HUES48 (cell line): ENCODE results near the gene SMNDC1.
A peak's percentile ranks its signal among the peaks of the same experiment; 100 is the strongest.
"Not testable (repeated sequence)": the region's sequence is repeated elsewhere in the genome, so short reads cannot be mapped to it uniquely, and the experiment has no call there.

Source experiments
- H3K27ac ChIP-seq: one replicate; pipeline ENCODE4 v1.7.0; 2013; ENCODE audit warnings: low read depth, low read length, inconsistent platforms
- H3K27me3 ChIP-seq: 2 replicates; pipeline ENCODE4 v1.6.1; 2013; ENCODE audit warnings: mild to moderate bottlenecking, low read length; ENCODE audit not compliant: control insufficient read depth, insufficient read depth
- H3K36me3 ChIP-seq: 2 replicates; pipeline ENCODE4 v1.6.1; 2013; ENCODE audit warnings: low read length; ENCODE audit not compliant: control insufficient read depth, insufficient read depth
- H3K4me1 ChIP-seq: 2 replicates; pipeline ENCODE4 v1.6.1; 2013; ENCODE audit warnings: mild to moderate bottlenecking, low read length; ENCODE audit not compliant: control insufficient read depth, insufficient read depth
- H3K4me3 ChIP-seq: 2 replicates; pipeline ENCODE4 v1.5.1; 2013; ENCODE audit warnings: mild to moderate bottlenecking, low read depth, low read length
- H3K9ac ChIP-seq: 2 replicates; pipeline ENCODE4 v1.6.1; 2013; ENCODE audit warnings: mild to moderate bottlenecking, low read depth, low read length, moderate library complexity
- H3K9me3 ChIP-seq: 2 replicates; pipeline ENCODE4 v1.6.1; 2013; ENCODE audit warnings: low read length; ENCODE audit not compliant: control insufficient read depth, insufficient read depth

Gene SMNDC1

GRCh38 chr10:110284262-110284661 lies 20.5 kb downstream of the SMNDC1 start:
- Histone ChIP-seq H3K9me3 (no peaks in the 10 kb centered on the region), H3K4me1 (peaks cover 31% of the 10 kb centered on the region), H3K4me3 (no peak overlapping the region), H3K36me3 (peaks cover 32% of the 10 kb centered on the region), H3K27me3 (no peaks in the 10 kb centered on the region), H3K27ac (no peak overlapping the region), H3K9ac (no peak overlapping the region)

- Histone ChIP-seq H3K9ac (no peak overlapping the region), H3K9me3 (no peaks in the 10 kb centered on the region), H3K27ac (peak overlapping the region; percentile 8), H3K36me3 (0 out of 2 replicates have a peak, but pooled peaks cover 3% of the 10 kb centered on the region), H3K4me1 (0 out of 2 replicates have a peak, but pooled peaks cover under 1% of the 10 kb centered on the region), H3K27me3 (no peaks in the 10 kb centered on the region), H3K4me3 (no peak overlapping the region)
These were observed 25.2 kb downstream of the SMNDC1 start for GRCh38 chr10:110279407-110279986.

GRCh38 chr10:110278562-110279406 lies 25.9 kb downstream of the SMNDC1 start:
- peak overlapping the region; percentile 8 for H3K27ac ChIP-seq
- H3K4me1 ChIP-seq, result peaks cover 7% of the 10 kb centered on the region
- no peak overlapping the region for H3K9ac ChIP-seq
- H3K9me3 ChIP-seq, result no peaks in the 10 kb centered on the region
- H3K4me3 ChIP-seq, result no peak overlapping the region
- H3K36me3 ChIP-seq, result no peaks in the 10 kb centered on the region
- H3K27me3 ChIP-seq, result no peaks in the 10 kb centered on the region

- Histone ChIP-seq H3K27ac (no peak overlapping the region), H3K9ac (no peak overlapping the region), H3K36me3 (no peaks in the 10 kb centered on the region), H3K4me3 (no peak overlapping the region), H3K9me3 (no peaks in the 10 kb centered on the region), H3K4me1 (peaks cover 9% of the 10 kb centered on the region), H3K27me3 (no peaks in the 10 kb centered on the region)
These were observed 27.1 kb downstream of the SMNDC1 start for GRCh38 chr10:110277591-110277990.

GRCh38 chr10:110276603-110277002 lies 28.1 kb downstream of the SMNDC1 start:
- Histone ChIP-seq H3K9me3 (no peaks in the 10 kb centered on the region), H3K4me1 (peaks cover 9% of the 10 kb centered on the region), H3K36me3 (no peaks in the 10 kb centered on the region), H3K27ac (no peak overlapping the region), H3K9ac (no peak overlapping the region), H3K4me3 (no peak overlapping the region), H3K27me3 (no peaks in the 10 kb centered on the region)

GRCh38 chr10:110275128-110275729 lies 29.5 kb downstream of the SMNDC1 start:
- H3K27ac ChIP-seq, result no peak overlapping the region
- H3K27me3 ChIP-seq, result no peaks in the 10 kb centered on the region
- no peaks in the 10 kb centered on the region for H3K36me3 ChIP-seq
- H3K9me3 ChIP-seq, result no peaks in the 10 kb centered on the region
- H3K4me1 ChIP-seq, result peaks cover 9% of the 10 kb centered on the region
- H3K4me3 ChIP-seq, result no peak overlapping the region
- H3K9ac ChIP-seq, result no peak overlapping the region

- H3K4me1 ChIP-seq, result peaks cover 9% of the 10 kb centered on the region
- H3K4me3 ChIP-seq, result no peak overlapping the region
- no peaks in the 10 kb centered on the region for H3K9me3 ChIP-seq
- no peaks in the 10 kb centered on the region for H3K36me3 ChIP-seq
- H3K9ac ChIP-seq, result no peak overlapping the region
- H3K27ac ChIP-seq, result no peak overlapping the region
- no peaks in the 10 kb centered on the region for H3K27me3 ChIP-seq
These were observed 30.1 kb downstream of the SMNDC1 start for GRCh38 chr10:110274647-110275046.

GRCh38 chr10:110274072-110274627 lies 30.6 kb downstream of the SMNDC1 start:
- H3K36me3 ChIP-seq, result no peaks in the 10 kb centered on the region
- H3K27ac ChIP-seq, result no peak overlapping the region
- H3K9me3 ChIP-seq, result no peaks in the 10 kb centered on the region
- H3K9ac ChIP-seq, result no peak overlapping the region
- no peaks in the 10 kb centered on the region for H3K27me3 ChIP-seq
- H3K4me1 ChIP-seq, result peaks cover 9% of the 10 kb centered on the region
- no peak overlapping the region for H3K4me3 ChIP-seq

GRCh38 chr10:110273474-110273873 lies 31.2 kb downstream of the SMNDC1 start:
- Histone ChIP-seq H3K27me3 (no peaks in the 10 kb centered on the region), H3K9me3 (no peaks in the 10 kb centered on the region), H3K4me1 (peaks cover 9% of the 10 kb centered on the region), H3K36me3 (no peaks in the 10 kb centered on the region), H3K27ac (no peak overlapping the region), H3K4me3 (no peak overlapping the region), H3K9ac (no peak overlapping the region)

- not testable (repeated sequence) for H3K4me3 ChIP-seq, H3K9ac ChIP-seq, H3K36me3 ChIP-seq, H3K27ac ChIP-seq, H3K27me3 ChIP-seq, H3K9me3 ChIP-seq, H3K4me1 ChIP-seq
These were observed 31.7 kb downstream of the SMNDC1 start for GRCh38 chr10:110272995-110273394.
